ENCODE data around the gene ARHGAP1.

GRCh38 chr11:46637546-46637945, 62.9 kb downstream of the ARHGAP1 start:
- TF ChIP-seq CTCF (IDR thresholded peaks at IDR 0.05; ENCODE audit: poor library complexity, severe bottlenecking) = no peak
- no peak for TF ChIP-seq REST (IDR thresholded peaks at IDR 0.05; ENCODE audit: borderline replicate concordance)
- no peak for TF ChIP-seq EZH2 (IDR thresholded peaks at IDR 0.05; ENCODE audit: borderline replicate concordance, insufficient read depth, low read length, poor library complexity, severe bottlenecking)

All from neural cell (in vitro differentiated cells).